Keratinocyte (primary cell): ENCODE measurements around the gene EFCAB6. TPM values are rescaled to one million over a fixed set of nuclear protein-coding genes. Genes with fewer than 3 reads are reported as not detected.

Experiments
- DNase-seq: peaks from one replicate; pipeline ENCODE4 v3.0.0-alpha.2; 2011; ENCODE audit warnings: low read depth, missing footprints, low spot score
- FAIRE-seq: peaks from 2 replicates; lab custom pipeline; 2011; peaks lifted over from hg19 to GRCh38; lab: Jason Lieb, UNC
- H2AFZ ChIP-seq: 2 replicates; pipeline ENCODE4 v1.6.0; 2012; ENCODE audit warnings: low read length, control low read depth, inconsistent platforms; ENCODE audit not compliant: control insufficient read depth
- H3K27ac ChIP-seq: 2 replicates; pipeline ENCODE4 v1.5.1; 2011; ENCODE audit warnings: low read length; ENCODE audit not compliant: control insufficient read depth, insufficient read depth
- H3K27me3 ChIP-seq: 3 replicates; pipeline ENCODE4 v1.6.0; 2011; ENCODE audit warnings: low read length; ENCODE audit not compliant: control insufficient read depth, insufficient read depth; ENCODE audit errors: extremely low read depth
- H3K36me3 ChIP-seq, 2 experiments: 2 replicates in 1 of 2; 3 replicates in 1 of 2; pipeline ENCODE4 v1.5.1; 2011; ENCODE audit warnings: low read length in 2 of 2, mild to moderate bottlenecking in 1 of 2; ENCODE audit not compliant: control insufficient read depth in 2 of 2, insufficient read depth in 2 of 2; ENCODE audit errors: extremely low read depth in 1 of 2
- H3K4me1 ChIP-seq: 3 replicates; pipeline ENCODE4 v1.5.1; 2011; ENCODE audit warnings: low read length; ENCODE audit not compliant: control insufficient read depth, insufficient read depth; ENCODE audit errors: extremely low read depth
- H3K4me2 ChIP-seq: 3 replicates; pipeline ENCODE4 v1.6.0; 2011; ENCODE audit warnings: low read depth, low read length; ENCODE audit not compliant: control insufficient read depth, insufficient read depth; ENCODE audit errors: extremely low read depth
- H3K4me3 ChIP-seq, 3 experiments: fragments of 200-600 bp in 1 of 3; sonication (generic) in 1 of 3; 2 replicates in 2 of 3; 3 replicates in 1 of 3; pipeline ENCODE4 v1.5.1; 2011 to 2016; ENCODE audit warnings: low read length in 3 of 3, mild to moderate bottlenecking in 3 of 3, control low read depth in 2 of 3, inconsistent platforms in 1 of 3, low read depth in 1 of 3, mixed read lengths in 1 of 3, mixed run types in 1 of 3, moderate library complexity in 1 of 3; ENCODE audit not compliant: control insufficient read depth in 2 of 3, insufficient read depth in 2 of 3; ENCODE audit errors: extremely low read depth in 1 of 3
- H3K79me2 ChIP-seq: 2 replicates; pipeline ENCODE4 v1.6.0; 2012; ENCODE audit warnings: low read length; ENCODE audit not compliant: control insufficient read depth, insufficient read depth
- H3K9ac ChIP-seq: 3 replicates; pipeline ENCODE4 v1.6.0; 2011; ENCODE audit warnings: low read length; ENCODE audit not compliant: control insufficient read depth, insufficient read depth; ENCODE audit errors: extremely low read depth
- H3K9me1 ChIP-seq: 3 replicates; pipeline ENCODE4 v1.6.0; 2011; ENCODE audit warnings: low read length; ENCODE audit not compliant: control insufficient read depth, insufficient read depth; ENCODE audit errors: extremely low read depth
- H3K9me3 ChIP-seq: 2 replicates; pipeline ENCODE4 v1.5.1; 2012; ENCODE audit warnings: low read depth, low read length; ENCODE audit not compliant: control insufficient read depth
- H4K20me1 ChIP-seq: 3 replicates; pipeline ENCODE4 v1.6.0; 2011; ENCODE audit warnings: low read length; ENCODE audit not compliant: control insufficient read depth, insufficient read depth; ENCODE audit errors: extremely low read depth
- EZH2 ChIP-seq: IDR thresholded peaks from one replicate; pipeline ENCODE4 v1.6.1; 2012; ENCODE audit warnings: inconsistent platforms, mild to moderate bottlenecking, low read length, moderate library complexity
- dilution Hi-C: fragments of 300-500 bp; cut with MboI; formaldehyde crosslinking; loops from one replicate; pipeline ENCODE4 v1.7.0; 2020; ENCODE audit warnings: low sequenced_read_pairs; ENCODE audit not compliant: extremely low pct_ligation_motif_present
- polyA plus RNA-seq, 5 experiments: library from polyadenylated mRNA; depleted of rRNA in 3 of 5; stranded (reverse) in 3 of 5; stranded (forward) in 1 of 5; unstranded in 1 of 5; fragments of >200 nt; gene quantifications; 1 replicate in 1 of 5; 2 replicates in 3 of 5; 3 replicates in 1 of 5; pipeline versions ENCODE4 v1.2.1 to v1.2.3, GENCODE V29; 2011 to 2012; ENCODE audit warnings: missing spikeins in 2 of 5, low read depth in 1 of 5, low replicate concordance in 1 of 5
- TF ChIP-seq, protein P1 (sequence below), 3 experiments: IDR thresholded peaks in 1 of 3; conservative IDR thresholded peaks in 1 of 3; optimal IDR thresholded peaks in 1 of 3; 2 replicates in 2 of 3; 3 replicates in 1 of 3; pipeline versions ENCODE3 to v1.5.1; 2011; ENCODE audit warnings: low read length in 3 of 3, mild to moderate bottlenecking in 3 of 3, moderate library complexity in 2 of 3, control low read depth in 1 of 3, inconsistent platforms in 1 of 3; ENCODE audit not compliant: insufficient read depth in 2 of 3; ENCODE audit errors: extremely low read depth in 1 of 3

Gene EFCAB6
- polyA plus RNA-seq, 1 donor (not counting 4 experiments of a cell fraction or from before 2014, with no cell fraction given) = 0.18 TPM

DNA sequence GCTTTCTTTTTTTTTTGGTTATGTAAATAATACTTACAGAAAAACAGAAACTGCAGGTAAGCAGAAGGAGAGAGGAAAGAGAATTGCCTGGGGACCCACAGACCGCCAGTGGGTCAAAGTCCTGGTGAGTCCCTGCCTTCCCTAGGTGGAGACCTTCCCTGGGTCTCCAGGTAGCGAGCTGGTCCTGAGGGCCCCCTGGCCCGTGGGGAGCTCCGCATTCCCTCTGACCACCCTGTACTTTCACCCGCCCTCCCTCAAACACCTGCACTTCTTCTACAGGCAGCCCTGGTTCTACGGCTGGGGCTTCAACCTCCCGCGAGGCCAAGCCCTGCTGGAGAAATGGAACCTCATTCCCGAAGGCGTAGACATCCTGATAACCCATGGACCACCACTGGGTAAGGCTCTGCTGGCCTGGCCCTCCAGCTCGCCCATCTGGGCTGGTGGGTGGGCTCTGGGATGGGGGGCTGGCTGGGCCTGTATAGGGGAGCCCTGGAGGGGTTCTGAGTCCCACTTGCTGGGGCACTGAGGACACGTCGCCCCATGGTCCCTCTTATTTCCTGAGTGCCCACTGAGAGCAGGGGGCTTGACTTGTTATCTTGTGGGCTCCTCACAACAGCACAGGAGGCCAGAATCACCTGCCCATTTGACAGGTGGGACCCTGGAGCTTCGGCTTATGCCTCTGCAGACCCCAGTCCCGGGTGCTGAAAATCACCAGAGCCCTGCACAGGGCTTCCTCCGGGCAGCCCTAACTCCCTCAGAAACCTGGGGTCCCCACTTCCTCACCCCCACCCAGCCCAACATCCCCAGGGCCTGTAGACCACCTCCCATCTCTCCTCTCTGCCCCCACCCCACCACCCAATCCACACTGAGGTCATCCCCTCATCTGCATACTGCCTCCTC, 313.9 kb downstream of the EFCAB6 start:
- Histone ChIP-seq H3K4me2 (no peak overlapping the region), H4K20me1 (no peaks in the 10 kb centered on the region), H2AFZ (no peak overlapping the region), H3K9ac (no peak overlapping the region), H3K36me3 (no peaks in the 10 kb centered on the region), H3K27ac (no peak overlapping the region), H3K4me3 (no peak overlapping the region), H3K79me2 (no peaks in the 10 kb centered on the region), H3K9me1 (no peaks in the 10 kb centered on the region), H3K9me3 (no peaks in the 10 kb centered on the region), H3K27me3 (no peaks in the 10 kb centered on the region), H3K4me1 (no peaks in the 10 kb centered on the region)
- no peak for TF ChIP-seq EZH2
- TF ChIP-seq, protein P1, sequence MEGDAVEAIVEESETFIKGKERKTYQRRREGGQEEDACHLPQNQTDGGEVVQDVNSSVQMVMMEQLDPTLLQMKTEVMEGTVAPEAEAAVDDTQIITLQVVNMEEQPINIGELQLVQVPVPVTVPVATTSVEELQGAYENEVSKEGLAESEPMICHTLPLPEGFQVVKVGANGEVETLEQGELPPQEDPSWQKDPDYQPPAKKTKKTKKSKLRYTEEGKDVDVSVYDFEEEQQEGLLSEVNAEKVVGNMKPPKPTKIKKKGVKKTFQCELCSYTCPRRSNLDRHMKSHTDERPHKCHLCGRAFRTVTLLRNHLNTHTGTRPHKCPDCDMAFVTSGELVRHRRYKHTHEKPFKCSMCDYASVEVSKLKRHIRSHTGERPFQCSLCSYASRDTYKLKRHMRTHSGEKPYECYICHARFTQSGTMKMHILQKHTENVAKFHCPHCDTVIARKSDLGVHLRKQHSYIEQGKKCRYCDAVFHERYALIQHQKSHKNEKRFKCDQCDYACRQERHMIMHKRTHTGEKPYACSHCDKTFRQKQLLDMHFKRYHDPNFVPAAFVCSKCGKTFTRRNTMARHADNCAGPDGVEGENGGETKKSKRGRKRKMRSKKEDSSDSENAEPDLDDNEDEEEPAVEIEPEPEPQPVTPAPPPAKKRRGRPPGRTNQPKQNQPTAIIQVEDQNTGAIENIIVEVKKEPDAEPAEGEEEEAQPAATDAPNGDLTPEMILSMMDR (optimal IDR thresholded peaks at IDR 0.05 in 1 of 3, IDR thresholded peaks at IDR 0.05 in 1 of 3, conservative IDR thresholded peaks at IDR 0.05 in 1 of 3; ENCODE audit: extremely low read depth in 1 of 3, insufficient read depth in 2 of 3, low read length in 3 of 3) = no peak
- FAIRE-seq = no peak
- DNase-seq = no peak
- dilution Hi-C loops = no loop called here

DNA sequence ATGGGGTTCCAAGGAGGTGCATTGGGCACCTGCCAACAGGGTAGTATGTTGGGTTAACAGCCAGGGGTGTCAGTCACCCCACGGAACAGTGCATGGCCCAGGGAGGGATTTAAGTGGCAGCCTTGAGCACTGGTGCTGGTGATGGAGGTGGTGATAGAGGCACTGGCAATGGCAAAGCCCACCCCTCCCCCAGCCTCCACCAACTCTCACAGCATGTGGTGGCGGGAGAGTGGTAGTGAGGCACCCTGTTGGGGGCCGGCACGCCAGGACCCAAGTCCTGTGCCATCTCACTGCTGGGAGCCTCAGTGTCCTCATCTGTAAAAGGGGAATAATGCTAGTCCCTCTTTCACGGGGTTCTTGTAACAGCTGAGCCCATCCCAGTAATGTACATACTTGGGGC, 318.8 kb downstream of the EFCAB6 start:
- H3K27ac ChIP-seq = no peak overlapping the region
- H3K27me3 ChIP-seq = no peaks in the 10 kb centered on the region
- TF ChIP-seq, protein P1 (optimal IDR thresholded peaks at IDR 0.05 in 1 of 3, IDR thresholded peaks at IDR 0.05 in 1 of 3, conservative IDR thresholded peaks at IDR 0.05 in 1 of 3; ENCODE audit: extremely low read depth in 1 of 3, insufficient read depth in 2 of 3, low read length in 3 of 3) = no peak
- no peak for TF ChIP-seq EZH2
- FAIRE-seq = no peak
- H2AFZ ChIP-seq = no peak overlapping the region
- DNase-seq = no peak
- no peaks in the 10 kb centered on the region for H3K4me1 ChIP-seq
- H3K4me3 ChIP-seq = no peak overlapping the region
- no peaks in the 10 kb centered on the region for H3K9me1 ChIP-seq
- no peaks in the 10 kb centered on the region for H4K20me1 ChIP-seq
- no peaks in the 10 kb centered on the region for H3K9me3 ChIP-seq
- H3K36me3 ChIP-seq = no peaks in the 10 kb centered on the region
- H3K4me2 ChIP-seq = no peak overlapping the region
- dilution Hi-C loops = no loop called here
- no peak overlapping the region for H3K9ac ChIP-seq
- H3K79me2 ChIP-seq = no peaks in the 10 kb centered on the region
